Endothelial cell of umbilical vein (primary cell): ENCODE data around the gene VPS9D1.

Experiments used
- CTCF ChIP-seq, 2 donors: IDR thresholded peaks; 1 replicate in 1 of 2; 2 replicates in 1 of 2; pipeline ENCODE4 v1.5.1; 2011; ENCODE audit warnings: low read length in 2 of 2, mild to moderate bottlenecking in 2 of 2, moderate library complexity in 2 of 2, control low read depth in 1 of 2, inconsistent platforms in 1 of 2, low read depth in 1 of 2; ENCODE audit not compliant: insufficient read depth in 1 of 2; ENCODE audit errors: extremely low read depth in 1 of 2
- EZH2 ChIP-seq: IDR thresholded peaks from 2 replicates; pipeline ENCODE4 v1.6.1; 2012; ENCODE audit warnings: borderline replicate concordance, low read depth, mild to moderate bottlenecking, moderate library complexity, low read length, inconsistent platforms; ENCODE audit not compliant: severe bottlenecking
- GATA2 ChIP-seq: IDR thresholded peaks from 2 replicates; pipeline ENCODE4 v1.7.0; 2011; ENCODE audit warnings: low read depth, mild to moderate bottlenecking, moderate library complexity, mixed read lengths, low read length; ENCODE audit not compliant: insufficient read length, insufficient read depth
- MYC ChIP-seq: IDR thresholded peaks from one replicate; pipeline ENCODE4 v1.6.1; 2011; ENCODE audit warnings: mild to moderate bottlenecking, low read depth, low read length
- POLR2A ChIP-seq: IDR thresholded peaks from 2 replicates; pipeline ENCODE4 v1.6.1; 2012; ENCODE audit warnings: low read depth, mild to moderate bottlenecking, control low read depth, low read length
- POLR2AphosphoS5 ChIP-seq: IDR thresholded peaks from 2 replicates; pipeline ENCODE4 v1.6.1; 2012; ENCODE audit warnings: low read depth, mild to moderate bottlenecking, control low read depth, low read length, moderate library complexity; ENCODE audit not compliant: insufficient read depth

GRCh38 chr16:89661215-89661614 lies 59.5 kb downstream of the VPS9D1 start:
- TF ChIP-seq POLR2AphosphoS5 = no peak
- TF ChIP-seq CTCF (IDR thresholded peaks at IDR 0.05; ENCODE audit: extremely low read depth in 1 of 2, insufficient read depth in 1 of 2, low read depth in 1 of 2, low read length in 2 of 2) = no peak
- TF ChIP-seq EZH2 = no peak
- TF ChIP-seq MYC = no peak
- TF ChIP-seq POLR2A = no peak
- TF ChIP-seq GATA2 = no peak
